ENCODE measurements around the gene WFS1.

GRCh38 chr4:6345866-6346265 is 76.2 kb downstream of the WFS1 start:
- TF ChIP-seq CTCF (IDR thresholded peaks at IDR 0.05) (no peak), EP300 (IDR thresholded peaks at IDR 0.05) (no peak)

Measured in upper lobe of left lung (tissue), 4 donors.